Endothelial cell of umbilical vein (primary cell): ENCODE measurements around the gene SLC47A2.

Experiments
- EZH2 ChIP-seq: IDR thresholded peaks from 2 replicates; pipeline ENCODE4 v1.6.1; 2012; ENCODE audit warnings: borderline replicate concordance, low read depth, mild to moderate bottlenecking, moderate library complexity, low read length, inconsistent platforms; ENCODE audit not compliant: severe bottlenecking
- POLR2A ChIP-seq: IDR thresholded peaks from 2 replicates; pipeline ENCODE4 v1.6.1; 2012; ENCODE audit warnings: low read depth, mild to moderate bottlenecking, control low read depth, low read length
- POLR2AphosphoS5 ChIP-seq: IDR thresholded peaks from 2 replicates; pipeline ENCODE4 v1.6.1; 2012; ENCODE audit warnings: low read depth, mild to moderate bottlenecking, control low read depth, low read length, moderate library complexity; ENCODE audit not compliant: insufficient read depth
- TF ChIP-seq, protein P1 (sequence below), 2 donors: IDR thresholded peaks; 1 replicate in 1 of 2; 2 replicates in 1 of 2; pipeline ENCODE4 v1.5.1; 2011; ENCODE audit warnings: low read length in 2 of 2, mild to moderate bottlenecking in 2 of 2, moderate library complexity in 2 of 2, control low read depth in 1 of 2, inconsistent platforms in 1 of 2, low read depth in 1 of 2; ENCODE audit not compliant: insufficient read depth in 1 of 2; ENCODE audit errors: extremely low read depth in 1 of 2
- TF ChIP-seq, protein P2 (sequence below): IDR thresholded peaks from 2 replicates; pipeline ENCODE4 v1.6.1; 2011; ENCODE audit not compliant: insufficient read depth, insufficient read length

DNA sequence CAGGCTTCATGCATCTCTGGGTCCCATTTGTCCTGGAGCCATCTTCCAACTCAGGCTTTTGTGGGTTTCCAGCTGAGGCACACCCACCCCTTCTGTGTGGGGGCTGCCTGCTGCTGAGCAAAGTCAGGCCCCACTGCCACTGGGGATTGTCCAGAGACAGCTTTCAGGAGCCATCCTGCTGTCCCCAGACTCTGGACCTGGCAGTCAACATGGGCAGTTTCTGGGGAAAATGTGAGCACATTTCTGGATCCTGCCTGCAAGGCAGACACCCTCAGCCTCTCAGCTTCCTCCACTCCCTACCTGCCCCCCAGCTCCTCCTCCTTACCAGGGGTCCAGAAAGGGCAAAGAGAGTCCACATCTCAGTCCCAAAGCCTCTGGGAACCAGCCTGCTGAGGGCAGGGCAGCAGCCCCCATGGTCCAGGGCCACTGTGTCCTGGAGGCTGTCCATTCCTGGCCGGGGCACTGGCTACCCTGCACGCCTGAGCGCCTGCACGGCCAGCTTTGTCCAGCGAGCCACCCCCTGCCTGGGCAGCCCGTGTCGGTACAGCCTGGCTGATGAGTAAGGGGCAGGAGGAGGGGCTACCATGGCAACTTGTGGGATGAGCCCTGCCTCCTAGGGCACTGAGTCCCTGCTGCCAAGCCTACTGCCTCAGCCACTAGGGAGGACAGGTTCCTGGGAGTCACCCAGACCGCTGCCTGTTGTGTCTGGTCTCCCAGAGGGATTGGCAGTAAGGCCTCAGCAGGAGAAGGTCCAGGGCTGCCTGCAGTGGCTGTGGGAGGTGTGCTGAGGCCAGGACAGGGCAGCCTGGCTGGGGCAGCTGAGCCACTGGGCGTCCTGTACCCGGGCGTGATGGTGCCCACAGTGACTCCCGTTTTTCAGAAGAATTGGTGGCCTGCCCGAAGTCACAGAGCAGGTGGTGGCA, at the start of gene SLC47A2:
- TF ChIP-seq, protein P1, sequence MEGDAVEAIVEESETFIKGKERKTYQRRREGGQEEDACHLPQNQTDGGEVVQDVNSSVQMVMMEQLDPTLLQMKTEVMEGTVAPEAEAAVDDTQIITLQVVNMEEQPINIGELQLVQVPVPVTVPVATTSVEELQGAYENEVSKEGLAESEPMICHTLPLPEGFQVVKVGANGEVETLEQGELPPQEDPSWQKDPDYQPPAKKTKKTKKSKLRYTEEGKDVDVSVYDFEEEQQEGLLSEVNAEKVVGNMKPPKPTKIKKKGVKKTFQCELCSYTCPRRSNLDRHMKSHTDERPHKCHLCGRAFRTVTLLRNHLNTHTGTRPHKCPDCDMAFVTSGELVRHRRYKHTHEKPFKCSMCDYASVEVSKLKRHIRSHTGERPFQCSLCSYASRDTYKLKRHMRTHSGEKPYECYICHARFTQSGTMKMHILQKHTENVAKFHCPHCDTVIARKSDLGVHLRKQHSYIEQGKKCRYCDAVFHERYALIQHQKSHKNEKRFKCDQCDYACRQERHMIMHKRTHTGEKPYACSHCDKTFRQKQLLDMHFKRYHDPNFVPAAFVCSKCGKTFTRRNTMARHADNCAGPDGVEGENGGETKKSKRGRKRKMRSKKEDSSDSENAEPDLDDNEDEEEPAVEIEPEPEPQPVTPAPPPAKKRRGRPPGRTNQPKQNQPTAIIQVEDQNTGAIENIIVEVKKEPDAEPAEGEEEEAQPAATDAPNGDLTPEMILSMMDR (IDR thresholded peaks at IDR 0.05; ENCODE audit: extremely low read depth in 1 of 2, insufficient read depth in 1 of 2, low read depth in 1 of 2, low read length in 2 of 2), result no peak
- TF ChIP-seq POLR2AphosphoS5 (no peak), POLR2A (no peak), EZH2 (no peak)
- TF ChIP-seq, protein P2, sequence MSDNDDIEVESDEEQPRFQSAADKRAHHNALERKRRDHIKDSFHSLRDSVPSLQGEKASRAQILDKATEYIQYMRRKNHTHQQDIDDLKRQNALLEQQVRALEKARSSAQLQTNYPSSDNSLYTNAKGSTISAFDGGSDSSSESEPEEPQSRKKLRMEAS, result no peak
